Natural killer cell treated with Interleukin-12 subunit alpha and Interleukin-12 subunit beta and Interleukin-15 and Interleukin-18, amount 100 ng/mL, for 72 hours (primary cell): ENCODE results near the gene COL6A1. TPM values are rescaled to one million over a fixed set of nuclear protein-coding genes. Genes with fewer than 3 reads are reported as not detected.
A peak's percentile ranks its signal among the peaks of the same experiment; 100 is the strongest.

Experiments used
- ATAC-seq, 2 donors: fragments of 150-1000 bp; cut with Tn5 transposase in 1 of 2; sonication (Bioruptor Pico), chemical (Tn5 transposase) in 1 of 2; 2 replicates each; pipeline ENCODE4 v1.10.0; 2021
- DNase-seq: peaks from one replicate; pipeline ENCODE4 v3.0.0; 2022; ENCODE audit warnings: low spot score
- H3K27ac Mint-ChIP-seq, 2 donors: 1 replicate in 1 of 2; 2 replicates in 1 of 2; pipeline ENCODE4 v1.8.0; 2022; ENCODE audit warnings: mixed read lengths in 2 of 2, mild to moderate bottlenecking in 1 of 2, moderate library complexity in 1 of 2
- H3K27me3 Mint-ChIP-seq, 2 donors: 1 replicate in 1 of 2; 2 replicates in 1 of 2; pipeline ENCODE4 v1.8.0; 2022; ENCODE audit warnings: mixed read lengths in 2 of 2
- H3K36me3 Mint-ChIP-seq: one replicate; pipeline ENCODE4 v1.8.0; 2022; ENCODE audit warnings: mixed read lengths
- H3K4me1 Mint-ChIP-seq, 2 donors: 1 replicate in 1 of 2; 2 replicates in 1 of 2; pipeline ENCODE4 v1.8.0; 2022; ENCODE audit warnings: low read depth in 2 of 2, mixed read lengths in 2 of 2, mild to moderate bottlenecking in 1 of 2
- H3K4me3 Mint-ChIP-seq: one replicate; pipeline ENCODE4 v1.8.0; 2022; ENCODE audit warnings: mixed read lengths
- H3K9me3 Mint-ChIP-seq: 2 replicates; pipeline ENCODE4 v1.8.0; 2022; ENCODE audit warnings: mixed read lengths
- total RNA-seq, 2 donors: library from RNA; stranded (reverse); gene quantifications; one replicate each; pipeline ENCODE4 v1.2.3, GENCODE V29; 2022

The COL6A1 gene
- total RNA-seq, 2 donors from 2014 or later, result not detected

DNA sequence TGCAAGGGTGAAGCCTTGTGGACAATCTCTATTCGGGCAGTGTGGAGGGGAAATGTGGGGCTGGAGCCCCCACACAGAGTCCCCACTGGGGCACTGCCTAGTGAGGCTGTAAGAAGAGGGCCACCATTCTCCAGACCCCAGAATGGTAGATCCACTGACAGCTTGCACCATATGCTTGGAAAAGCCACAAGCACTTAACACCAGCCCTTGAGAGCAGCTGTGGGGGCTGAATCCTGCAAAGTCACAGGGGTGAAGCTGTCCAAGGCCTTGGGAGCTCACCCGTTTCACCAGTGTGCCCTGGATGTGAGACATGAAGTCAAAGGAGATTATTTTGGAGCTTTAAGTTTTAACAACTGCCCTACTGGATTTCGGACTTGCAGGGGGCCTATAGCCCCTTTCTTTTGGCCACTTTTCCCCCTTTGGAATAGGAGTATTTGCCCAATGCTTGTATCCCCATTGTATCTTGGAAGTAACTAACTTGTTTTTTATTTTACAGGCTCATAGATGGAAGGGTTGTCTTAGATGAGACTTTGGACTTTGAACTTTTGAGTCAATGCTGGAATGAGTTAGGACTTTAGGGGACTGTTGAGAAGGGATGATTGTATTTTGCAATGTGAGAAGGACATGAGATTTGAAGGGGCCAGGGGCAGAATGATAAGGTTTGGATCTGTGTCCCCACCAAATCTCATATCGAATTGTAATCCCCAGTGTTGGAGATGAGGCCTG is 16.3 kb upstream of the COL6A1 start:
- Mint-ChIP-seq H3K4me1 (peaks cover 0 to 2% of the 10 kb centered on the region in 2 donors), H3K27ac (no peak overlapping the region), H3K9me3 (peaks cover 3% of the 10 kb centered on the region), H3K36me3 (peaks cover 11% of the 10 kb centered on the region), H3K27me3 (peaks cover 18 to 20% of the 10 kb centered on the region in 2 donors), H3K4me3 (no peak overlapping the region)
- DNase-seq (no peak), ATAC-seq (no peak)

DNA sequence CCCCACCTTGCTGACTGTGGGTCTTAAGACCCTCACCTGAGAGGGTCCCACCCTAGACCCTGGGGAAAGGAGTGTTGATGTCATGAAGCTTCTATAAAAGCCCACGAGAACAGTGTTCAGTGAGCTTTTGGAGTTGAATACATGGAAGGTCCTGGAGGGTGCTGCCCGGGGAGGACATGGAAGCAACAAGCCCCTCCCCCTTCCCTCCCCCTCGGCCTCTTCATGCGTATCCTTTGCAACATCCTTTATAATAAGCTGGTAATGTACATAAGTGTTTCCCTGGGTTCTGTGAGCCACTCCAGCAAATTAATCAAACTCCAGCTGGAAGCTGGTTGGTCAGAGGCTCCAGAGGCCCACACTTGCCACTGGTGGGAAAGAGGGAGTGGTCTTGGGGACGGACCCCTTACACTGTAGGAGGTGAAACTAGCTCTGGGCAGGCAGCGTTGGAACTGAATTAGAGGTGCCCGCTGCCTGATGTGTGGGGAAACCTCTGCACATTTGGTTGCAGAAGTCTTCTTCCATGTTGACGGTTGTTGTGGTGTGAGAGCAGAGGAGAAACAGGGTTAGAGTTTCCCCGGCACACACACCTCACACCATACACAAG is 14.7 kb upstream of the COL6A1 start:
- Mint-ChIP-seq H3K27me3 (peaks cover 14 to 16% of the 10 kb centered on the region in 2 donors), H3K9me3 (peaks cover 3% of the 10 kb centered on the region)
- no peak for DNase-seq

GRCh38 chr21:45969921-45970673 is 11.5 kb upstream of the COL6A1 start:
- ATAC-seq (no peak), DNase-seq (no peak)
- H3K27ac Mint-ChIP-seq, result no peak overlapping the region
- peaks cover 13 to 14% of the 10 kb centered on the region in 2 donors for H3K27me3 Mint-ChIP-seq
- no peak overlapping the region for H3K4me3 Mint-ChIP-seq
- no peaks in the 10 kb centered on the region for H3K36me3 Mint-ChIP-seq
- H3K9me3 Mint-ChIP-seq, result no peaks in the 10 kb centered on the region
- peaks cover 3 to 6% of the 10 kb centered on the region in 2 donors for H3K4me1 Mint-ChIP-seq

More for the DNA sequence above, 14.7 kb upstream of the COL6A1 start:
- peaks cover 7% of the 10 kb centered on the region for H3K36me3 Mint-ChIP-seq
- peaks cover 0 to 2% of the 10 kb centered on the region in 2 donors for H3K4me1 Mint-ChIP-seq
- no peak for ATAC-seq
- H3K4me3 Mint-ChIP-seq, result no peak overlapping the region
- no peak overlapping the region for H3K27ac Mint-ChIP-seq

DNA sequence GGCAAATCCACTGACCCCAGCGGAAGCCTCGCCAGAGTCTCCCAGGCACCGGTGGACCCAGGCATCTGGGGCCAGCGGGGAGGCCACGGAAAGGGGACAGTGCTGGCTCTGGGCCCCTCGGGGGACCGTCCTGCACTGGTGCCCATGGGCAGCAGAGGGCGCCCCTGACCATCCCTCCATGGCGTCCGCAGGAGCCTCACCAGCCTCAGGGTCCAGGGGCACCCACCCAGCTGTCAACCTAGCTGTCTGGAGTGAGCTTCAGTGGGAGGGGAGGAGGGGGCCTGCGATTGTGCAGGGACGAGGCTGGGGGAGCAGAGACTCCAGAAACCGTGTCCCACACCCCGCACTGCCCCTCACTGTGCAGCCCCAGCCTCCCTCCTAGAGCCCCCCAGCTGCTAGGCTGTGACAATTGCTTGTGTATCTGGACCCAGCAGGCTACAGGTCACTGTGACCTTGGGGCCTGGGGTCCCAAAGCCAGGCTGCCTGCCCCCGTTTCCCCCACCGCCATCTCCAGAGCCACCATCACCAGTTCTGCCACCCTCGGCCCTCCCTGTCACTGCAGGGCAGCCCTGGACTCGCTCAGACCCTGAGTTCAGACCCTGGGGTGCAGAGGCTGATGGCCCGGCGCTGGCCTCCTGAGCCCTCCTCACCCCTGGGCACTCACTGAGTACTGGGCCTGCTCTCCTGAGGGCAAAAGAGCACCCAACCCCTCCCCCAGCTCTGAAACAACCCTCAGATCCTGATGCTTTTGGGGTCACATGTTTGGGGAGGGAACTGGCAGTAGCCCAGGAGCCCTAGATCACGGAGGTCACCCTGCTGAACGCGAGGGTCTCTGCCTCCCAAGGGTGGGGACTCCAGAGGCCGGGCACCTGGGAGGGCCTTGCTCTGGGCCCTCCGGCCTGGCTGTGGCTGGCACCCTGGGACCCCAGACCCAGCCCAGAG is 10.6 kb upstream of the COL6A1 start:
- Mint-ChIP-seq H3K4me3 (no peak overlapping the region), H3K4me1 (peaks cover 10 to 13% of the 10 kb centered on the region in 2 donors), H3K36me3 (no peaks in the 10 kb centered on the region), H3K9me3 (no peaks in the 10 kb centered on the region), H3K27me3 (peaks cover 15 to 21% of the 10 kb centered on the region in 2 donors), H3K27ac (no peak overlapping the region)
- DNase-seq, result no peak
- ATAC-seq, result peak; percentile 65 to 76

DNA sequence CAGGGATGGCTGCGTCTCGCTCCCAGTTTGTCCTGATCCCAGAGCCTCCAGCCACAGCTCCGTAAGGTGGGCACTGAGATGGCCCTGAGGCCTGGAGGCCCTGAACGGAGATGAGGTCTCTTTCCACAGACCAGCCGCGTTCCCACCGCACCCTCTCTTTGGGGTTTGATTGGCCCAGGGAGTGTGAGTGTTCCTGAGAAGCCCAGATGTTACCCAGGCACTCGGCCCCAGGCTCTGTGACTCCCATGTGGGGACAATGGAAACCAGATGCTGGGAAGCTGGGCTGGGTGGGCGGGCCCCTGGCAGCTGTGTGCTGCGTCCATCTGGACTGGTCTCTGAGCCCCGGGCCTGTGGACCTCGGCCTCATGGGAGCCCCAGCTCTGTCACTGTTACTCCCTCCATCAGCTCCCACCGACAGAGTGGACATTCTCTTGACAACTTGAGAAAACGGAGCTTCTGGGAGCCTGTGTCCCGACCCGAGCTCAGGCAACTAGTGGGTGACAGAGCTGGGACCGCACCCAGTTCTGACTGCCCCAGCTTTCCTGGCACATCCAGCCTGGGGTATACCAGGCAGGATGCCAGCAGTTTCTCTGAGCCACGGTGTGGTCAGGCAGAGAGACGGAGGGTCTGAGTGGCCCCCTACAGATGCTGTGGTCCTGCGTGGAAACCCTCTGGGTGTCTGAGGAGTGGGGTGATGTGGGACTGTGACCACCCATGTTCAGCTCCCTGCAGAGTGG is 9.8 kb upstream of the COL6A1 start:
- Mint-ChIP-seq H3K4me3 (no peak overlapping the region), H3K4me1 (peaks cover 12 to 13% of the 10 kb centered on the region in 2 donors), H3K36me3 (no peaks in the 10 kb centered on the region), H3K27ac (no peak overlapping the region), H3K9me3 (no peaks in the 10 kb centered on the region), H3K27me3 (peaks cover 17 to 27% of the 10 kb centered on the region in 2 donors)
- DNase-seq, result no peak
- no peak for ATAC-seq

GRCh38 chr21:45972353-45972715 is 9.2 kb upstream of the COL6A1 start:
- no peak overlapping the region for H3K27ac Mint-ChIP-seq
- DNase-seq (no peak), ATAC-seq (no peak)
- peaks cover 17 to 23% of the 10 kb centered on the region in 2 donors for H3K27me3 Mint-ChIP-seq
- H3K9me3 Mint-ChIP-seq, result no peaks in the 10 kb centered on the region
- no peak overlapping the region for H3K4me3 Mint-ChIP-seq
- peaks cover 12 to 13% of the 10 kb centered on the region in 2 donors for H3K4me1 Mint-ChIP-seq
- H3K36me3 Mint-ChIP-seq, result no peaks in the 10 kb centered on the region

DNA sequence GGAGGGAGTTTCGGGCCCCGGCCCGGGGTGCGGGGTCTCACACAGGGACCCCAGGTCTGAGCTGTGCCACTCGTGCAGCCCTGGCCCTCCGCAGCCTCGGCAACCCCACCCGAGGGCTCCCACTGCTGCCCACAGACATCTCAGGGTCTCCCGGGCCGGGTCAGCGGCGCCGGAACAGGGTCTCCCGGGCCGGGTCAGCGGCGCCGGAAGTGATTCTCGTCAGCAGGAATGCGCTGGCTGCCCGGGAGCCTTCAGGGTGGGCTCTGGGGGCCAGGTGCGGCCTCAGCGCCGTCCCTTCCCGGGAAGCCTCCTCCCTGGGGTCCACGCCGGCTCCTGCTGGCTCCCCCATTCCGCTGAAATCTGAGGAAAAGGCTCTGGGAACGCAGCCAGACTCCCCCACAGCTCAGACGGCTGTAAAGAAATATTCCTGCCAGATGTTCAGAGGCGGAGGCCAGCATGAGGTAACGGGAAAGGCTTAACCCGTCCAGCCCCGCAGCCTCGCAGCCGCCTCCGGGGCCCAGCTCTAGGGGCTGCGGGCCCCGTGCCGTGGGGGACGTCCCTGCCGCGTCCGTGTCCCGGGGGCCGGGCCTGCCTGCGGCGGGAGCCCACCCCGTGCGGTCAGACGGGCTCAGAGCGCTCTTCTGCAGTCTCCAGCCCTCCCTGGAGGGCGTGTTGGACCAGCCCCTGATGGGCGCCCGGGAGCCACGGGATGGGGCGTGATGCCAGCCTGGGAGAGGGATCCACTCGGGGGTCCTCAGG is 8.7 kb upstream of the COL6A1 start:
- DNase-seq (no peak), ATAC-seq (peak in 1 of 2 donors; percentile 2)
- H3K36me3 Mint-ChIP-seq, result no peaks in the 10 kb centered on the region
- H3K27me3 Mint-ChIP-seq, result peaks cover 17 to 20% of the 10 kb centered on the region in 2 donors
- H3K4me3 Mint-ChIP-seq, result peak overlapping the region; percentile 88
- peaks cover 12 to 13% of the 10 kb centered on the region in 2 donors for H3K4me1 Mint-ChIP-seq
- H3K9me3 Mint-ChIP-seq, result no peaks in the 10 kb centered on the region
- peak overlapping the region in 1 of 2 donors; percentile 53 for H3K27ac Mint-ChIP-seq

- H3K36me3 Mint-ChIP-seq, result no peaks in the 10 kb centered on the region
- peak; percentile 81 for DNase-seq
- H3K4me3 Mint-ChIP-seq, result peak overlapping the region; percentile 88
- peaks cover 15 to 16% of the 10 kb centered on the region in 2 donors for H3K27me3 Mint-ChIP-seq
- no peaks in the 10 kb centered on the region for H3K9me3 Mint-ChIP-seq
- H3K4me1 Mint-ChIP-seq, result peaks cover 13 to 16% of the 10 kb centered on the region in 2 donors
- H3K27ac Mint-ChIP-seq, result peak overlapping the region in 1 of 2 donors; percentile 53
- ATAC-seq, result peak; percentile 77 to 87
These were observed 8.0 kb upstream of the COL6A1 start for GRCh38 chr21:45973475-45974072.

- Mint-ChIP-seq H3K9me3 (no peaks in the 10 kb centered on the region), H3K4me3 (peak overlapping the region; percentile 88), H3K27me3 (peaks cover 15 to 16% of the 10 kb centered on the region in 2 donors), H3K36me3 (no peaks in the 10 kb centered on the region), H3K27ac (no peak overlapping the region), H3K4me1 (peaks cover 13 to 16% of the 10 kb centered on the region in 2 donors)
- DNase-seq (no peak), ATAC-seq (peak; percentile 44 to 48)
These were observed 7.2 kb upstream of the COL6A1 start for GRCh38 chr21:45974073-45975019.

- ATAC-seq, result no peak
- Mint-ChIP-seq H3K4me1 (peaks cover 13 to 16% of the 10 kb centered on the region in 2 donors), H3K36me3 (no peaks in the 10 kb centered on the region), H3K27ac (no peak overlapping the region), H3K4me3 (peak overlapping the region; percentile 48), H3K9me3 (no peaks in the 10 kb centered on the region), H3K27me3 (peaks cover 15 to 18% of the 10 kb centered on the region in 2 donors)
- no peak for DNase-seq
These were observed 6.4 kb upstream of the COL6A1 start for GRCh38 chr21:45975020-45975666.
